GM23338 (cell line): Measurements from ENCODE around the gene PTOV1. TPM values are rescaled to one million over a fixed set of nuclear protein-coding genes. Genes with fewer than 3 reads are reported as not detected.

Experiments used
- ATAC-seq: fragments of 200-7000 bp; cut with Tn5 transposase; 3 replicates; pipeline ENCODE4 v1.9.1; 2020
- DNase-seq: peaks from one replicate; pipeline ENCODE4 v3.0.0-alpha.2; 2015; ENCODE audit warnings: low spot score
- H2AFZ ChIP-seq: fragments of 200-600 bp; sonication (generic); 2 replicates; pipeline ENCODE4 v1.8.0; 2016; ENCODE audit warnings: antibody characterized with exemption, mild to moderate bottlenecking, moderate library complexity
- H3F3A ChIP-seq: fragments of 200-600 bp; sonication (generic); replicated peaks from 2 replicates; pipeline ENCODE4 v1.8.0; 2017; ENCODE audit warnings: antibody characterized with exemption, mixed run types, low read depth
- H3K27ac ChIP-seq: fragments of 200-600 bp; sonication (generic); 2 replicates; pipeline ENCODE4 v1.6.1; 2016; ENCODE audit warnings: low read depth
- H3K27me3 ChIP-seq: fragments of 200-600 bp; sonication (generic); 2 replicates; pipeline ENCODE4 v1.8.0; 2016; ENCODE audit warnings: mild to moderate bottlenecking, mixed run types, moderate library complexity; ENCODE audit not compliant: insufficient read depth
- H3K36me3 ChIP-seq: fragments of 200-600 bp; sonication (generic); 2 replicates; pipeline ENCODE4 v1.8.0; 2016; ENCODE audit warnings: mild to moderate bottlenecking; ENCODE audit not compliant: insufficient read depth
- H3K4me1 ChIP-seq: fragments of 200-600 bp; sonication (generic); 2 replicates; pipeline ENCODE4 v1.8.0; 2016; ENCODE audit warnings: mild to moderate bottlenecking, moderate library complexity; ENCODE audit not compliant: insufficient read depth
- H3K4me2 ChIP-seq: fragments of 200-600 bp; sonication (generic); 2 replicates; pipeline ENCODE4 v1.7.1; 2017; ENCODE audit warnings: mixed run types
- H3K4me3 ChIP-seq: fragments of 200-600 bp; sonication (generic); 2 replicates; pipeline ENCODE4 v1.6.1; 2016; ENCODE audit warnings: mixed run types
- H3K79me2 ChIP-seq: fragments of 200-600 bp; sonication (generic); replicated peaks from 2 replicates; pipeline ENCODE4 v1.8.0; 2017; ENCODE audit warnings: mild to moderate bottlenecking; ENCODE audit not compliant: insufficient read depth
- H3K9me2 ChIP-seq: fragments of 200-600 bp; sonication (generic); 2 replicates; pipeline ENCODE4 v1.8.0; 2017; ENCODE audit not compliant: insufficient read depth
- H4K20me1 ChIP-seq: fragments of 200-600 bp; sonication (generic); replicated peaks from 2 replicates; pipeline ENCODE4 v1.8.0; 2017; ENCODE audit warnings: mild to moderate bottlenecking; ENCODE audit not compliant: insufficient read depth
- H3K27ac Mint-ChIP-seq: 2 replicates; pipeline ENCODE4 v1.8.0; 2020; ENCODE audit warnings: inconsistent platforms, mild to moderate bottlenecking, moderate library complexity, mixed read lengths
- H3K27me3 Mint-ChIP-seq: 3 replicates; pipeline ENCODE4 v1.8.0; 2022; ENCODE audit warnings: low read depth, mild to moderate bottlenecking, moderate library complexity, mixed read lengths, inconsistent platforms; ENCODE audit not compliant: insufficient read depth, poor library complexity
- H3K36me3 Mint-ChIP-seq: 3 replicates; pipeline ENCODE4 v1.8.0; 2021; ENCODE audit warnings: low read depth, mild to moderate bottlenecking, inconsistent platforms, moderate library complexity, mixed read lengths
- H3K4me1 Mint-ChIP-seq: 3 replicates; pipeline ENCODE4 v1.8.0; 2020; ENCODE audit warnings: mild to moderate bottlenecking, inconsistent platforms, mixed read lengths
- H3K4me3 Mint-ChIP-seq: 3 replicates; pipeline ENCODE4 v1.8.0; 2021; ENCODE audit warnings: moderate library complexity, mild to moderate bottlenecking, inconsistent platforms, mixed read lengths
- H3K9me3 Mint-ChIP-seq: 3 replicates; pipeline ENCODE4 v1.8.0; 2020; ENCODE audit warnings: moderate library complexity, mild to moderate bottlenecking, inconsistent platforms, mixed read lengths
- CTCF ChIP-seq, 2 experiments: fragments of 200-600 bp in 1 of 2; sonication (generic) in 1 of 2; conservative IDR thresholded peaks; 2 replicates each; pipeline versions ENCODE4 v1.5.1 to v1.6.1; 2016 to 2017; ENCODE audit warnings: antibody characterized with exemption in 2 of 2, low read depth in 2 of 2, mild to moderate bottlenecking in 2 of 2, moderate library complexity in 1 of 2
- ETS1 ChIP-seq: IDR thresholded peaks from 2 replicates; pipeline ENCODE4 v1.6.1; 2016; ENCODE audit warnings: antibody characterized with exemption
- EZH2 ChIP-seq: fragments of 200-600 bp; sonication (generic); IDR thresholded peaks from one replicate; pipeline ENCODE4 v1.8.0; 2017; ENCODE audit warnings: antibody characterized with exemption, mild to moderate bottlenecking, low read depth; ENCODE audit not compliant: unreplicated experiment
- POLR2AphosphoS5 ChIP-seq: IDR thresholded peaks from 2 replicates; pipeline ENCODE4 v1.6.1; 2016; ENCODE audit warnings: antibody characterized with exemption, low read depth
- REST ChIP-seq: IDR thresholded peaks from one replicate; pipeline ENCODE4 v1.6.1; 2018; ENCODE audit warnings: antibody characterized with exemption; ENCODE audit not compliant: unreplicated experiment
- STAT1 ChIP-seq: IDR thresholded peaks from one replicate; pipeline ENCODE4 v1.6.1; 2016; ENCODE audit warnings: antibody characterized with exemption; ENCODE audit not compliant: unreplicated experiment
- ZNF114 ChIP-seq: fragments of 250-450 bp; sonication (Bioruptor Pico); IDR thresholded peaks from 2 replicates; pipeline ENCODE4 v1.5.0; 2020; ENCODE audit warnings: mild to moderate bottlenecking, moderate library complexity
- ZNF462 ChIP-seq: fragments of 250-450 bp; sonication (Bioruptor Pico); IDR thresholded peaks from 2 replicates; pipeline ENCODE4 v1.5.0; 2020; ENCODE audit warnings: mild to moderate bottlenecking, moderate library complexity
- polyA plus RNA-seq: library from polyadenylated mRNA; unstranded; fragments of >200 nt; fragmentation: Nextera tagmentation; extraction: Ambion mirVana; gene quantifications from 2 replicates; pipeline ENCODE4 v1.2.1, GENCODE V29; 2016
- total RNA-seq: library from RNA; depleted of rRNA; stranded (reverse); fragments of >200 nt; shearing (Covaris generic); gene quantifications from 2 replicates; pipeline ENCODE4 v1.2.3, GENCODE V29; 2014

The PTOV1 gene
- total and polyA plus RNA-seq, 2 experiments from 2014 or later = 188 to 209 TPM

- peaks cover 18% of the 10 kb centered on the region for H3K27me3 Mint-ChIP-seq
- H3K27ac Mint-ChIP-seq = no peak overlapping the region
- H3K27ac ChIP-seq = no peak overlapping the region
- H3K4me3 Mint-ChIP-seq = no peak overlapping the region
- ATAC-seq = no peak
- peaks cover 15% of the 10 kb centered on the region; the same call in 1 of the 2 replicates for H3F3A ChIP-seq
- no peaks in the 10 kb centered on the region for H3K27me3 ChIP-seq
- no peaks in the 10 kb centered on the region for H3K36me3 ChIP-seq
- DNase-seq = no peak
- no peaks in the 10 kb centered on the region; the same call in 1 of the 2 replicates for H4K20me1 ChIP-seq
- H3K4me1 Mint-ChIP-seq = peaks cover 22% of the 10 kb centered on the region
- H3K4me3 ChIP-seq = no peak overlapping the region
- H3K9me2 ChIP-seq = no peaks in the 10 kb centered on the region
- peaks cover 13% of the 10 kb centered on the region; the same call in 1 of the 2 replicates for H3K4me1 ChIP-seq
- peaks cover 19% of the 10 kb centered on the region for H3K79me2 ChIP-seq
- H3K4me2 ChIP-seq = no peak overlapping the region
- TF ChIP-seq STAT1 (no peak), POLR2AphosphoS5 (no peak), ZNF114 (CRISPR knock-in tag) (no peak), ETS1 (no peak), EZH2 (no peak), ZNF462 (CRISPR knock-in tag) (no peak), CTCF (conservative IDR thresholded peaks at IDR 0.05; ENCODE audit: low read depth in 2 of 2) (no peak), REST (no peak)
- H2AFZ ChIP-seq = no peak overlapping the region
- H3K36me3 Mint-ChIP-seq = peaks cover 16% of the 10 kb centered on the region; the same call in 2 of the 3 replicates
- peaks cover 5% of the 10 kb centered on the region; the same call in 2 of the 3 replicates for H3K9me3 Mint-ChIP-seq
These were observed 22.2 kb downstream of the PTOV1 start for GRCh38 chr19:49873129-49873521.
